GM18867 (cell line): ENCODE measurements around the gene CNNM3.

Source experiments
- ATAC-seq: cut with Tn5 transposase; IDR thresholded peaks from one replicate; pipeline ENCODE4 v1.9.1; 2021; ENCODE audit warnings: mild to moderate bottlenecking, moderate library complexity; ENCODE audit not compliant: unreplicated experiment

The CNNM3 gene

GRCh38 chr2:96816836-96817702 is 1.0 kb downstream of the CNNM3 start:
- ATAC-seq, result no peak

DNA sequence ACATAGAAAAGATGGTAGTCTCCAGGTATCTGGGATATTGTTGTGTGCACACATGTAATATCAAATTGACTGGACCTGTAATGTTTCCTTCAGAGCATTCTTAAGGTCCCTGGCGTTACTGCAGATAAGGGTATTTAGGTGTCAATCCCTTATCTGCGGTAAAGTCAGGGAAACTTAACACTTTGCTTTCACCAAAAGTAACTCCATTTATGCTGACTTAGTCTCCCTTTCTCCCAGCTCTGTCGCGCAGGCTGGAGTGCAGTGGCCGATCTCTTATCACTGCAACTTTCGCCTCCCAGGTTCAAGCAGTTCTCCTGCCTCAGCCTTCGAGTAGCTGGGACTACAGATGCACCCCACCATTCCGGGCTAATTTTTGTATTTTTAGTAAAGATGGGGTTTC is 1.8 kb downstream of the CNNM3 start:
- ATAC-seq, result no peak

GRCh38 chr2:96819128-96819875 is 3.2 kb downstream of the CNNM3 start:
- no peak for ATAC-seq

- no peak for ATAC-seq
Observed at GRCh38 chr2:96819876-96820511, 3.9 kb downstream of the CNNM3 start.

GRCh38 chr2:96821113-96821675 is 5.1 kb downstream of the CNNM3 start:
- ATAC-seq, result no peak

GRCh38 chr2:96822786-96823185 is 6.7 kb downstream of the CNNM3 start:
- no peak for ATAC-seq

DNA sequence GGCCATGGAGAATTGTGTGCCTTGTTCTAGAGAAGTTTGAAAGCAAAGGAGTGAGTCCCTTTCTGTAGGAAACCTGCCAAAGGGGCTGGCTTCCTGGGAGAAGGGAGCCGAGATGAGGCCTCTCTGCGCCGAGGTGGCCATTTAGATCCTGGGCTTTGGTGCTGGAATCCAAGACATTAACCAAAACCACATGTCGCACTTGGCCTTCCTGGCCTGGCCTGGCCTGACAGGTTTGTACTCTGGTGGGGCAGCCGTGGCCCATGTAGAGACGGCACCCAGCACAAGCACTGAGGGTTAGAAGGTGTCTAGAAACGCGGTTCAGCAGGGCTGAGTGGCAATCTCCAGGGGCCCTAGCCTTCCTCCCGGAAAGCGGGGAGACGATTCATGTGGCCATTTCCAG is 7.1 kb downstream of the CNNM3 start:
- no peak for ATAC-seq

- no peak for ATAC-seq
Observed at GRCh38 chr2:96824079-96824870, 8.2 kb downstream of the CNNM3 start.

DNA sequence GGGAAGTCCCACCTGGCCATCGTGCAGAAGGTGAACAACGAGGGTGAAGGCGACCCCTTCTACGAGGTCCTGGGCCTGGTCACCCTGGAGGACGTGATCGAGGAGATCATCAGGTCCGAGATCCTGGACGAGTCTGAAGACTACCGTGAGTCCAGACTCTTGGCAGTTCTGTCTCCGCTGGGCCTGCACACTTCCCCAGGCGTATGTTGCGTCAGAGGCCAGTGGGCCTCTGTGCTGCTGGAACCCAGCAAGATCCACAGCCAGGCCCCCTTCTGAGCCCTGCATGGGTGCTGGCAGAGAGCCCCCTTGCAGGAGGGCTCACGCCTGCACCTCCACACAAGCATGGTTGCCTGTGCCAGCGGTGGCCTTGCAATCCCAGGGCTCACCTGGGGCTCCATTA is 9.0 kb downstream of the CNNM3 start:
- no peak for ATAC-seq

- no peak for ATAC-seq
Observed at GRCh38 chr2:96826546-96827278, 10.6 kb downstream of the CNNM3 start.

DNA sequence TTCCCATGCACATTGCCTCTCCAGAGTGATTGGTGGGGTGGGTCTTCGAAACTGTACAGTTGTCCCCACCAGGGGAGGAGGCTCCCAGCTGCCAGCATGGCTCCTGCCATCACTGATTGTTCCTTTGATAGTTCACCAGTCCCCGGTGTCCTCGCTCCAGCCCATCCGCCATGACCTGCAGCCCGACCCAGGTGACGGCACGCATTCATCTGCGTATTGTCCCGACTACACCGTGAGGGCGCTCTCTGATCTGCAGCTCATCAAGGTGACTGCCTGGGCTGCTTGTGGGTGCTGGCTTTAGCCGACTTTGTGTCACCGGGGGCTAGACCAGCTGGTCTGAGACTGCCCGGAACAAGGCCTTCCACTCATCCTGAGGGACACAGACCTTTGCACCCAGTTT is 12.4 kb downstream of the CNNM3 start:
- ATAC-seq, result no peak

DNA sequence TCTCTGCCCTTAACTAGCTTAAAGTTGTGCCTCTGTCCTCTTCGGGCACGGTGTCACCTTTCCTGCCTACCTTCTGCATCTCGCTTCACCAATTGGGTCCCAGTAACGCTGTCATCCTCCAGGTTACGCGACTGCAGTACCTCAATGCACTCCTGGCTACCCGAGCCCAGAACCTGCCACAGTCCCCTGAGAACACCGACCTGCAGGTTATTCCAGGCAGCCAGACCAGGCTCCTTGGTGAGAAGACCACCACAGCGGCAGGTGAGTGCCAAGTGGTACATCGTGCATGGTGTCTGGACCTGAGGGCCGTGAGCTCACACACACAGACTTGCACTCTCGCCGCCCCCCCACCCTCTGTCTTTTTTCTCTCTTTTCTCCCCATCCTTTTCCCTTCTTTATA is 12.8 kb downstream of the CNNM3 start:
- no peak for ATAC-seq

GRCh38 chr2:96830044-96830562 is 14.0 kb downstream of the CNNM3 start:
- no peak for ATAC-seq

GRCh38 chr2:96831679-96832078 is 15.6 kb downstream of the CNNM3 start:
- ATAC-seq, result no peak

GRCh38 chr2:96832408-96832753 is 16.3 kb downstream of the CNNM3 start:
- ATAC-seq, result no peak

GRCh38 chr2:96832754-96833507 is 16.9 kb downstream of the CNNM3 start:
- no peak for ATAC-seq

GRCh38 chr2:96835830-96836229 is 19.8 kb downstream of the CNNM3 start:
- ATAC-seq, result no peak

GRCh38 chr2:96837575-96837974 is 21.5 kb downstream of the CNNM3 start:
- no peak for ATAC-seq
